ENCODE data around the gene SAMD3.

DNA sequence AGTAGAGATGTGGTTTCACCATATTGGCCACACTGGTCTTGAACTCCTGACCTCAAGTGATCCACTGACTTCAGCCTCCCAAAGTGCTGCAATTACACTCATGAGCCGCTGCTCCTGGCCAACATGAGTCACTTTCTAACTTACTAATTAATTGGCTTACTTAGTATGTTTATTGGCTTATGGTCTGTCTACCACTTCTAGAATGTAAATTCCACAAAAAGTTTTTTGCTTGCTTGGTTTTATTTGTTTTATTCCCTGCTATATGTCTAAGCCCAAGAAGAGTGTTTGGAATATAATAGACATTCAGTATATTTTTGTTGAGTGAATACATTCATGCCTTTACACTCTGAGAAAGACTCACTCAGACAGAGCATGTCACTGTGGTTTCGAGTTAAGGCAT is 86.0 kb downstream of the SAMD3 start:
- TF ChIP-seq, protein P1, sequence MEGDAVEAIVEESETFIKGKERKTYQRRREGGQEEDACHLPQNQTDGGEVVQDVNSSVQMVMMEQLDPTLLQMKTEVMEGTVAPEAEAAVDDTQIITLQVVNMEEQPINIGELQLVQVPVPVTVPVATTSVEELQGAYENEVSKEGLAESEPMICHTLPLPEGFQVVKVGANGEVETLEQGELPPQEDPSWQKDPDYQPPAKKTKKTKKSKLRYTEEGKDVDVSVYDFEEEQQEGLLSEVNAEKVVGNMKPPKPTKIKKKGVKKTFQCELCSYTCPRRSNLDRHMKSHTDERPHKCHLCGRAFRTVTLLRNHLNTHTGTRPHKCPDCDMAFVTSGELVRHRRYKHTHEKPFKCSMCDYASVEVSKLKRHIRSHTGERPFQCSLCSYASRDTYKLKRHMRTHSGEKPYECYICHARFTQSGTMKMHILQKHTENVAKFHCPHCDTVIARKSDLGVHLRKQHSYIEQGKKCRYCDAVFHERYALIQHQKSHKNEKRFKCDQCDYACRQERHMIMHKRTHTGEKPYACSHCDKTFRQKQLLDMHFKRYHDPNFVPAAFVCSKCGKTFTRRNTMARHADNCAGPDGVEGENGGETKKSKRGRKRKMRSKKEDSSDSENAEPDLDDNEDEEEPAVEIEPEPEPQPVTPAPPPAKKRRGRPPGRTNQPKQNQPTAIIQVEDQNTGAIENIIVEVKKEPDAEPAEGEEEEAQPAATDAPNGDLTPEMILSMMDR (conservative IDR thresholded peaks at IDR 0.05; ENCODE audit: low read length), result no peak
- no peak for TF ChIP-seq EZH2phosphoT487 (IDR thresholded peaks at IDR 0.05; ENCODE audit: borderline replicate concordance)
